Measurements from ENCODE around the gene VKORC1L1. TPM values are rescaled to one million over a fixed set of nuclear protein-coding genes. Genes with fewer than 3 reads are reported as not detected.

The VKORC1L1 gene
- total RNA-seq, 1 experiment from 2014 or later, result 29.4 TPM

GRCh38 chr7:65926588-65926987 lies 53.7 kb downstream of the VKORC1L1 start:
- no peak overlapping the region for H3K4me3 Mint-ChIP-seq
- H3K79me1 ChIP-seq (ENCODE audit: insufficient read depth, low read depth, low read length, poor library complexity, severe bottlenecking), result no peaks in the 10 kb centered on the region
- H2BK12ac ChIP-seq (ENCODE audit: insufficient read length, low read depth, low read length), result no peak overlapping the region

More at GRCh38 chr7:65926588-65926987, 53.7 kb downstream of the VKORC1L1 start:
- no peak overlapping the region for H3K4me2 ChIP-seq (ENCODE audit: insufficient read depth, insufficient read length, low read length)
- no peak overlapping the region for H3K23ac ChIP-seq (ENCODE audit: insufficient read length, low read depth, low read length)
- no peak overlapping the region for H2BK20ac ChIP-seq (ENCODE audit: low read depth, low read length, poor library complexity, severe bottlenecking)
- H4K91ac ChIP-seq (ENCODE audit: insufficient read length, low read depth, low read length), result no peak overlapping the region
- no peak overlapping the region for H4K8ac ChIP-seq (replicated peaks; ENCODE audit: insufficient read length, low read depth, low read length)
- H3K9ac ChIP-seq (ENCODE audit: extremely low read depth, insufficient read length, low read length), result no peak overlapping the region
- H4K5ac ChIP-seq (ENCODE audit: insufficient read length, low read depth, low read length), result no peak overlapping the region
- H3K14ac ChIP-seq (ENCODE audit: insufficient read depth, low read length), result no peak overlapping the region
- H3K56ac ChIP-seq (ENCODE audit: insufficient read length, low read depth, low read length), result no peak overlapping the region
- H3K23me2 ChIP-seq (ENCODE audit: insufficient read length, low read depth, low read length, poor library complexity, severe bottlenecking), result no peaks in the 10 kb centered on the region
- no peak overlapping the region for H2BK120ac ChIP-seq (ENCODE audit: low read depth, low read length, poor library complexity, severe bottlenecking)
- no peak for TF ChIP-seq CTCF (conservative IDR thresholded peaks at IDR 0.05)
- no peak for DNase-seq
- no peak overlapping the region for H2BK5ac ChIP-seq (ENCODE audit: insufficient read length, low read length)
- no peaks in the 10 kb centered on the region for H3K27me3 ChIP-seq (ENCODE audit: insufficient read depth, low read length)
- Mint-ChIP-seq H3K4me1 (peaks cover 4 to 5% of the 10 kb centered on the region in 2 experiments; a peak in 2 of 4 replicates), H3K36me3 (ENCODE audit: insufficient read depth in 1 of 3, low read depth in 3 of 3) (no peaks in the 10 kb centered on the region), H3K27ac (no peak overlapping the region), H3K27me3 (ENCODE audit: low read depth) (no peaks in the 10 kb centered on the region), H3K9me3 (no peaks in the 10 kb centered on the region)
- H2BK15ac ChIP-seq (ENCODE audit: low read depth, low read length), result no peak overlapping the region
- H3K27ac ChIP-seq (ENCODE audit: insufficient read length, low read depth, low read length), result no peak overlapping the region
- no peak overlapping the region for H3T11ph ChIP-seq (ENCODE audit: low read length)
- no peak overlapping the region for H2AK5ac ChIP-seq (ENCODE audit: insufficient read length, low read length)
- no peak overlapping the region for H3K4ac ChIP-seq (ENCODE audit: low read depth, low read length)
- H3K4me1 ChIP-seq (ENCODE audit: insufficient read depth, low read length), result no peaks in the 10 kb centered on the region; the same call in 1 of the 2 replicates
- 0 out of 2 replicates have a peak, but pooled peaks cover 1% of the 10 kb centered on the region for H3K79me2 ChIP-seq (ENCODE audit: insufficient read depth, low read length)
- H3K9me3 ChIP-seq (ENCODE audit: control insufficient read depth, low read depth, low read length), result no peaks in the 10 kb centered on the region
- no peak overlapping the region for H2AFZ ChIP-seq (ENCODE audit: low read length)
- H3K18ac ChIP-seq (ENCODE audit: insufficient read length, low read depth, low read length), result no peak overlapping the region
- H4K20me1 ChIP-seq (ENCODE audit: control insufficient read depth, insufficient read depth, insufficient read length), result no peaks in the 10 kb centered on the region

Data from H9 (cell line).